ENCODE results near the gene ZNF684. TPM values are rescaled to one million over a fixed set of nuclear protein-coding genes. Genes with fewer than 3 reads are reported as not detected.

ZNF684 gene
- total RNA-seq (2014; rRNA removed; shearing (Covaris generic)) (7.6 and 11.5 TPM in 2 replicates), polyA plus RNA-seq (2016; fragmentation: Nextera tagmentation; extraction: Ambion mirVana) (4.7 and 8.9 TPM in 2 replicates)
- long read RNA-seq, partial matches to known transcripts = 0 of 6 reads
- long read RNA-seq, other reads (novel, unspliced or antisense) = 1 of 6 reads

- no peaks in the 10 kb centered on the region for H4K20me1 ChIP-seq (replicated peaks; ENCODE audit: insufficient read depth)
- peak; percentile 91 for TF ChIP-seq ETS1 (IDR thresholded peaks at IDR 0.05)
- TF ChIP-seq EZH2phosphoT487 (IDR thresholded peaks at IDR 0.05; ENCODE audit: unreplicated experiment) = no peak
- peak; percentile 89 for TF ChIP-seq CREB1 (CRISPR knock-in tag; IDR thresholded peaks at IDR 0.05; ENCODE audit: low read depth)
- TF ChIP-seq POLR2AphosphoS5 (IDR thresholded peaks at IDR 0.05; ENCODE audit: low read depth) = peak; percentile 92
- ATAC-seq (peak; percentile 99), DNase-seq (ENCODE audit: low spot score) (peak; percentile 96)
- H3F3A ChIP-seq (replicated peaks; ENCODE audit: low read depth) = no peaks in the 10 kb centered on the region
- no peaks in the 10 kb centered on the region for H3K9me2 ChIP-seq (ENCODE audit: insufficient read depth)
- Mint-ChIP-seq H3K4me3 (peak within 1 kb of the TSS; percentile 99), H3K36me3 (ENCODE audit: low read depth) (peaks cover 11% of the 10 kb centered on the region; the same call in 2 of the 3 replicates), H3K4me1 (peaks cover 9% of the 10 kb centered on the region; the same call in 2 of the 3 replicates), H3K27ac (peak within 1 kb of the TSS; percentile 95), H3K27me3 (ENCODE audit: insufficient read depth, low read depth, poor library complexity) (peaks cover 4% of the 10 kb centered on the region), H3K9me3 (peaks cover 8% of the 10 kb centered on the region; the same call in 1 of the 3 replicates)
- peaks cover 6% of the 10 kb centered on the region; the same call in 1 of the 2 replicates for H3K4me1 ChIP-seq (ENCODE audit: insufficient read depth)
- peak within 1 kb of the TSS; percentile 58 for H3K4me3 ChIP-seq
- H3K27ac ChIP-seq (ENCODE audit: low read depth) = peak within 1 kb of the TSS; percentile 92
- peak within 1 kb of the TSS; percentile 57 for H2AFZ ChIP-seq
- peak within 1 kb of the TSS; percentile 86 for H3K4me2 ChIP-seq
- 0 out of 2 replicates have a peak, but pooled peaks cover 3% of the 10 kb centered on the region for H3K36me3 ChIP-seq (ENCODE audit: insufficient read depth)
- H3K79me2 ChIP-seq (replicated peaks; ENCODE audit: insufficient read depth) = no peaks in the 10 kb centered on the region; the same call in 1 of the 2 replicates
- no peaks in the 10 kb centered on the region for H3K27me3 ChIP-seq (ENCODE audit: insufficient read depth)
Observed at GRCh38 chr1:40531381-40532061, at the start of gene ZNF684. TSS of gene ZNF684 (plus strand) at chr1:40531637. CDS start at chr1:40533167, 1,530 bp downstream.

- no peaks in the 10 kb centered on the region for H4K20me1 ChIP-seq (replicated peaks; ENCODE audit: insufficient read depth)
- H3K27ac ChIP-seq (ENCODE audit: low read depth) = no peak overlapping the region
- no peaks in the 10 kb centered on the region for H3K79me2 ChIP-seq (replicated peaks; ENCODE audit: insufficient read depth)
- Mint-ChIP-seq H3K4me1 (no peaks in the 10 kb centered on the region), H3K27me3 (ENCODE audit: insufficient read depth, low read depth, poor library complexity) (peaks cover 2% of the 10 kb centered on the region), H3K27ac (no peak overlapping the region), H3K4me3 (no peak overlapping the region), H3K9me3 (peaks cover 68% of the 10 kb centered on the region), H3K36me3 (ENCODE audit: low read depth) (peaks cover 85% of the 10 kb centered on the region)
- ATAC-seq = no peak
- H3K4me1 ChIP-seq (ENCODE audit: insufficient read depth) = no peaks in the 10 kb centered on the region
- no peaks in the 10 kb centered on the region for H3F3A ChIP-seq (replicated peaks; ENCODE audit: low read depth)
- no peak overlapping the region for H3K4me3 ChIP-seq
- DNase-seq (ENCODE audit: low spot score) = no peak
- peaks cover 26% of the 10 kb centered on the region for H3K36me3 ChIP-seq (ENCODE audit: insufficient read depth)
- H3K4me2 ChIP-seq = no peak overlapping the region
- no peaks in the 10 kb centered on the region for H3K9me2 ChIP-seq (ENCODE audit: insufficient read depth)
- no peak overlapping the region for H2AFZ ChIP-seq
- no peaks in the 10 kb centered on the region for H3K27me3 ChIP-seq (ENCODE audit: insufficient read depth)
- TF ChIP-seq ETS1 (IDR thresholded peaks at IDR 0.05) (no peak), JUNB (IDR thresholded peaks at IDR 0.05; ENCODE audit: unreplicated experiment) (no peak), ZNF331 (CRISPR knock-in tag; IDR thresholded peaks at IDR 0.05; ENCODE audit: low read depth) (no peak), CREB1 (CRISPR knock-in tag; IDR thresholded peaks at IDR 0.05; ENCODE audit: low read depth) (no peak), ZNF114 (CRISPR knock-in tag; IDR thresholded peaks at IDR 0.05) (no peak), EZH2phosphoT487 (IDR thresholded peaks at IDR 0.05; ENCODE audit: unreplicated experiment) (no peak), EZH2 (IDR thresholded peaks at IDR 0.05; ENCODE audit: low read depth, unreplicated experiment) (no peak), REST (IDR thresholded peaks at IDR 0.05; ENCODE audit: unreplicated experiment) (no peak), STAT1 (IDR thresholded peaks at IDR 0.05; ENCODE audit: unreplicated experiment) (no peak), CTCF (conservative IDR thresholded peaks at IDR 0.05; ENCODE audit: low read depth in 2 of 2) (no peak)
Observed at GRCh38 chr1:40495315-40495903, 36.0 kb upstream of the ZNF684 start.
